ENCODE results near the gene ERGIC3. TPM values are rescaled to one million over a fixed set of nuclear protein-coding genes. Genes with fewer than 3 reads are reported as not detected.
A peak's percentile ranks its signal among the peaks of the same experiment; 100 is the strongest.

The ERGIC3 gene
- total and polyA plus RNA-seq, 2 of the 13 experiments (the other 11 are each of a cell fraction or from before 2014, with no cell fraction given), result 407 to 670 TPM

GRCh38 chr20:35539756-35540212 is 2.1 kb upstream of the ERGIC3 start (continued):
- TF ChIP-seq ZNF318 (CRISPR knock-in tag; IDR thresholded peaks at IDR 0.05) (no peak), MIER2 (CRISPR knock-in tag; IDR thresholded peaks at IDR 0.05) (no peak), PHF20 (CRISPR knock-in tag; IDR thresholded peaks at IDR 0.05) (peak; percentile 85), ARID4A (CRISPR knock-in tag; IDR thresholded peaks at IDR 0.05; ENCODE audit: borderline replicate concordance) (peak; percentile 42; the same call in 1 of the 2 replicates), NR1H2 (CRISPR knock-in tag; IDR thresholded peaks at IDR 0.05; ENCODE audit: borderline replicate concordance, low read depth) (no peak), ZNF615 (CRISPR knock-in tag; IDR thresholded peaks at IDR 0.05; ENCODE audit: borderline replicate concordance) (no peak), IKZF5 (CRISPR knock-in tag; IDR thresholded peaks at IDR 0.05) (peak; percentile 63; the same call in 1 of the 2 replicates), HNRNPLL (IDR thresholded peaks at IDR 0.05; ENCODE audit: low read depth, low read length, poor library complexity, severe bottlenecking) (no peak), TFDP2 (CRISPR knock-in tag; IDR thresholded peaks at IDR 0.05) (no peak), ZKSCAN5 (CRISPR knock-in tag; IDR thresholded peaks at IDR 0.05) (no peak), JDP2 (CRISPR knock-in tag; IDR thresholded peaks at IDR 0.05; ENCODE audit: borderline replicate concordance) (no peak), RNF2 (conservative IDR thresholded peaks at IDR 0.05; ENCODE audit: low read depth) (no peak), ZFY (CRISPR knock-in tag; IDR thresholded peaks at IDR 0.05) (peak; percentile 70), WIZ (CRISPR knock-in tag; IDR thresholded peaks at IDR 0.05) (no peak), ZFP37 (CRISPR knock-in tag; IDR thresholded peaks at IDR 0.05; ENCODE audit: borderline replicate concordance) (0 out of 2 replicates have a peak, but pooled peaks have one; percentile 38)
